ENCODE measurements around the gene SFRP2. TPM values are rescaled to one million over a fixed set of nuclear protein-coding genes. Genes with fewer than 3 reads are reported as not detected.

SFRP2 gene
- total RNA-seq, 1 experiment from 2014 or later: not detected

GRCh38 chr4:153764601-153765368, 24.1 kb downstream of the SFRP2 start:
- Histone ChIP-seq H3K27me3 (ENCODE audit: insufficient read depth, low read depth) (no peaks in the 10 kb centered on the region), H3K36me3 (ENCODE audit: low read depth) (no peaks in the 10 kb centered on the region), H3K79me2 (ENCODE audit: low read depth) (no peaks in the 10 kb centered on the region), H3K4me3 (no peak overlapping the region), H2AFZ (no peak overlapping the region), H3K4me1 (replicated peaks; ENCODE audit: insufficient read depth) (no peaks in the 10 kb centered on the region), H3K9me2 (ENCODE audit: insufficient read depth) (no peaks in the 10 kb centered on the region), H3K9me3 (ENCODE audit: insufficient read depth, low read depth) (no peaks in the 10 kb centered on the region), H3K27ac (no peak overlapping the region), H3K4me2 (no peak overlapping the region), H3F3A (ENCODE audit: insufficient read depth, low read depth) (no peaks in the 10 kb centered on the region), H4K20me1 (ENCODE audit: insufficient read depth) (no peaks in the 10 kb centered on the region)
- intact Hi-C loops (cut with micrococcal nuclease; ENCODE audit: unreplicated experiment): no loop called here
- ChIA-PET CTCF (no interaction called here), POLR2A (ENCODE audit: unreplicated experiment) (interaction anchor here (0.6 kb wide), 1 partner anchor 182 kb away, joined by 7 read pairs; no protein-coding TSS in a partner anchor)
- DNase-seq: no peak
- TF ChIP-seq EZH2 (IDR thresholded peaks at IDR 0.05; ENCODE audit: low read depth): no peak
- no peak for TF ChIP-seq CTCF (conservative IDR thresholded peaks at IDR 0.05)
- no TSS peak for BruUV-seq (replicated peaks)

GRCh38 chr4:153763404-153763803, 25.5 kb downstream of the SFRP2 start:
- ChIA-PET POLR2A (ENCODE audit: unreplicated experiment) (no interaction called here), CTCF (no interaction called here)
- Histone ChIP-seq H3K9me3 (ENCODE audit: insufficient read depth, low read depth) (no peaks in the 10 kb centered on the region), H3K9me2 (ENCODE audit: insufficient read depth) (no peaks in the 10 kb centered on the region), H3K36me3 (ENCODE audit: low read depth) (no peaks in the 10 kb centered on the region), H3K4me2 (no peak overlapping the region), H3K79me2 (ENCODE audit: low read depth) (no peaks in the 10 kb centered on the region), H3F3A (ENCODE audit: insufficient read depth, low read depth) (no peaks in the 10 kb centered on the region), H3K27me3 (ENCODE audit: insufficient read depth, low read depth) (no peaks in the 10 kb centered on the region), H3K4me3 (no peak overlapping the region), H2AFZ (no peak overlapping the region), H3K27ac (no peak overlapping the region), H3K4me1 (replicated peaks; ENCODE audit: insufficient read depth) (no peaks in the 10 kb centered on the region), H4K20me1 (ENCODE audit: insufficient read depth) (no peaks in the 10 kb centered on the region)
- DNase-seq: no peak
- TF ChIP-seq EZH2 (IDR thresholded peaks at IDR 0.05; ENCODE audit: low read depth) (no peak), CTCF (conservative IDR thresholded peaks at IDR 0.05) (peak; percentile 35; the same call in 1 of the 2 replicates)
- intact Hi-C loops (cut with micrococcal nuclease; ENCODE audit: unreplicated experiment): no loop called here
- BruUV-seq (replicated peaks): no TSS peak

- Histone ChIP-seq H3K36me3 (ENCODE audit: low read depth) (no peaks in the 10 kb centered on the region), H3K4me1 (replicated peaks; ENCODE audit: insufficient read depth) (no peaks in the 10 kb centered on the region), H3K27ac (no peak within 1 kb of the TSS), H2AFZ (no peak within 1 kb of the TSS), H4K20me1 (ENCODE audit: insufficient read depth) (no peaks in the 10 kb centered on the region), H3K4me3 (no peak within 1 kb of the TSS), H3K4me2 (no peak within 1 kb of the TSS), H3K27me3 (ENCODE audit: insufficient read depth, low read depth) (no peaks in the 10 kb centered on the region), H3K9me2 (ENCODE audit: insufficient read depth) (no peaks in the 10 kb centered on the region), H3F3A (ENCODE audit: insufficient read depth, low read depth) (no peaks in the 10 kb centered on the region), H3K9me3 (ENCODE audit: insufficient read depth, low read depth) (no peaks in the 10 kb centered on the region), H3K79me2 (ENCODE audit: low read depth) (no peaks in the 10 kb centered on the region)
- CTCF ChIA-PET: no interaction called here
- intact Hi-C loops (cut with micrococcal nuclease; ENCODE audit: unreplicated experiment): no loop called here
- TF ChIP-seq EZH2 (IDR thresholded peaks at IDR 0.05; ENCODE audit: low read depth) (no peak), CTCF (conservative IDR thresholded peaks at IDR 0.05) (no peak)
- no TSS peak for BruUV-seq (replicated peaks)
- no peak for DNase-seq
- POLR2A ChIA-PET (ENCODE audit: unreplicated experiment): no interaction called here
Observed at GRCh38 chr4:153759407-153760316, 29.2 kb downstream of the SFRP2 start, which contains the start of gene RNF175. Gene RNF175, minus strand, starts transcription at chr4:153760024. Its CDS starts 162 bp downstream, at chr4:153759862.
